Measurements from ENCODE around the gene LBP. TPM values are rescaled to one million over a fixed set of nuclear protein-coding genes. Genes with fewer than 3 reads are reported as not detected.
A peak's percentile ranks its signal among the peaks of the same experiment; 100 is the strongest.

Gene LBP
- total and polyA plus RNA-seq, 2 of the 13 experiments (the other 11 are each of a cell fraction or from before 2014, with no cell fraction given): 0.07 to 0.20 TPM

GRCh38 chr20:38330638-38331037 is 15.6 kb upstream of the LBP start (continued):
- TF ChIP-seq, protein P1, sequence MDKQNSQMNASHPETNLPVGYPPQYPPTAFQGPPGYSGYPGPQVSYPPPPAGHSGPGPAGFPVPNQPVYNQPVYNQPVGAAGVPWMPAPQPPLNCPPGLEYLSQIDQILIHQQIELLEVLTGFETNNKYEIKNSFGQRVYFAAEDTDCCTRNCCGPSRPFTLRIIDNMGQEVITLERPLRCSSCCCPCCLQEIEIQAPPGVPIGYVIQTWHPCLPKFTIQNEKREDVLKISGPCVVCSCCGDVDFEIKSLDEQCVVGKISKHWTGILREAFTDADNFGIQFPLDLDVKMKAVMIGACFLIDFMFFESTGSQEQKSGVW (CRISPR knock-in tag; IDR thresholded peaks at IDR 0.05; ENCODE audit: borderline replicate concordance): no peak
- no peak for TF ChIP-seq ARNTL (CRISPR knock-in tag; IDR thresholded peaks at IDR 0.05)
- no peak for TF ChIP-seq MYC (CRISPR knock-in tag; IDR thresholded peaks at IDR 0.05; ENCODE audit: borderline replicate concordance)
- TF ChIP-seq SP1 (IDR thresholded peaks at IDR 0.05): no peak
- TF ChIP-seq SP1 (CRISPR knock-in tag; IDR thresholded peaks at IDR 0.05): no peak
- no peak for TF ChIP-seq SOX6 (IDR thresholded peaks at IDR 0.05)
- TF ChIP-seq SOX6 (CRISPR knock-in tag; IDR thresholded peaks at IDR 0.05): peak; percentile 37; the same call in 1 of the 2 replicates
- no peak for TF ChIP-seq ZBTB39 (CRISPR knock-in tag; IDR thresholded peaks at IDR 0.05)
- TF ChIP-seq ZNF143 (CRISPR knock-in tag; IDR thresholded peaks at IDR 0.05): no peak
- TF ChIP-seq ZNF570 (CRISPR knock-in tag; IDR thresholded peaks at IDR 0.05; ENCODE audit: borderline replicate concordance): no peak
- no peak for TF ChIP-seq GPN1 (CRISPR knock-in tag; IDR thresholded peaks at IDR 0.05; ENCODE audit: borderline replicate concordance)
- TF ChIP-seq ZNF792 (CRISPR knock-in tag; IDR thresholded peaks at IDR 0.05): no peak
- no peak for TF ChIP-seq ZBTB10 (CRISPR knock-in tag; IDR thresholded peaks at IDR 0.05; ENCODE audit: borderline replicate concordance)
- TF ChIP-seq, protein P2, sequence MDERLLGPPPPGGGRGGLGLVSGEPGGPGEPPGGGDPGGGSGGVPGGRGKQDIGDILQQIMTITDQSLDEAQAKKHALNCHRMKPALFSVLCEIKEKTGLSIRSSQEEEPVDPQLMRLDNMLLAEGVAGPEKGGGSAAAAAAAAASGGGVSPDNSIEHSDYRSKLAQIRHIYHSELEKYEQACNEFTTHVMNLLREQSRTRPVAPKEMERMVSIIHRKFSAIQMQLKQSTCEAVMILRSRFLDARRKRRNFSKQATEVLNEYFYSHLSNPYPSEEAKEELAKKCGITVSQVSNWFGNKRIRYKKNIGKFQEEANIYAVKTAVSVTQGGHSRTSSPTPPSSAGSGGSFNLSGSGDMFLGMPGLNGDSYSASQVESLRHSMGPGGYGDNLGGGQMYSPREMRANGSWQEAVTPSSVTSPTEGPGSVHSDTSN (CRISPR knock-in tag; IDR thresholded peaks at IDR 0.05): no peak
- TF ChIP-seq SMARCC2 (IDR thresholded peaks at IDR 0.05): no peak
- TF ChIP-seq, protein P3, sequence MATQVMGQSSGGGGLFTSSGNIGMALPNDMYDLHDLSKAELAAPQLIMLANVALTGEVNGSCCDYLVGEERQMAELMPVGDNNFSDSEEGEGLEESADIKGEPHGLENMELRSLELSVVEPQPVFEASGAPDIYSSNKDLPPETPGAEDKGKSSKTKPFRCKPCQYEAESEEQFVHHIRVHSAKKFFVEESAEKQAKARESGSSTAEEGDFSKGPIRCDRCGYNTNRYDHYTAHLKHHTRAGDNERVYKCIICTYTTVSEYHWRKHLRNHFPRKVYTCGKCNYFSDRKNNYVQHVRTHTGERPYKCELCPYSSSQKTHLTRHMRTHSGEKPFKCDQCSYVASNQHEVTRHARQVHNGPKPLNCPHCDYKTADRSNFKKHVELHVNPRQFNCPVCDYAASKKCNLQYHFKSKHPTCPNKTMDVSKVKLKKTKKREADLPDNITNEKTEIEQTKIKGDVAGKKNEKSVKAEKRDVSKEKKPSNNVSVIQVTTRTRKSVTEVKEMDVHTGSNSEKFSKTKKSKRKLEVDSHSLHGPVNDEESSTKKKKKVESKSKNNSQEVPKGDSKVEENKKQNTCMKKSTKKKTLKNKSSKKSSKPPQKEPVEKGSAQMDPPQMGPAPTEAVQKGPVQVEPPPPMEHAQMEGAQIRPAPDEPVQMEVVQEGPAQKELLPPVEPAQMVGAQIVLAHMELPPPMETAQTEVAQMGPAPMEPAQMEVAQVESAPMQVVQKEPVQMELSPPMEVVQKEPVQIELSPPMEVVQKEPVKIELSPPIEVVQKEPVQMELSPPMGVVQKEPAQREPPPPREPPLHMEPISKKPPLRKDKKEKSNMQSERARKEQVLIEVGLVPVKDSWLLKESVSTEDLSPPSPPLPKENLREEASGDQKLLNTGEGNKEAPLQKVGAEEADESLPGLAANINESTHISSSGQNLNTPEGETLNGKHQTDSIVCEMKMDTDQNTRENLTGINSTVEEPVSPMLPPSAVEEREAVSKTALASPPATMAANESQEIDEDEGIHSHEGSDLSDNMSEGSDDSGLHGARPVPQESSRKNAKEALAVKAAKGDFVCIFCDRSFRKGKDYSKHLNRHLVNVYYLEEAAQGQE (IDR thresholded peaks at IDR 0.05; ENCODE audit: borderline replicate concordance in 1 of 2, low read depth in 1 of 2, low read length in 2 of 2): peak in 1 of 2 experiments; percentile 18; a peak in 1 of 4 replicates
- TF ChIP-seq POLR2G (IDR thresholded peaks at IDR 0.05; ENCODE audit: low read depth, low read length): no peak
- TF ChIP-seq ZNF275 (CRISPR knock-in tag; IDR thresholded peaks at IDR 0.05; ENCODE audit: borderline replicate concordance): no peak
- TF ChIP-seq CREM (IDR thresholded peaks at IDR 0.05): no peak
- no peak for TF ChIP-seq CREM (CRISPR knock-in tag; IDR thresholded peaks at IDR 0.05)
